ENCODE measurements around the gene OR52E4.

OR52E4 gene

DNA sequence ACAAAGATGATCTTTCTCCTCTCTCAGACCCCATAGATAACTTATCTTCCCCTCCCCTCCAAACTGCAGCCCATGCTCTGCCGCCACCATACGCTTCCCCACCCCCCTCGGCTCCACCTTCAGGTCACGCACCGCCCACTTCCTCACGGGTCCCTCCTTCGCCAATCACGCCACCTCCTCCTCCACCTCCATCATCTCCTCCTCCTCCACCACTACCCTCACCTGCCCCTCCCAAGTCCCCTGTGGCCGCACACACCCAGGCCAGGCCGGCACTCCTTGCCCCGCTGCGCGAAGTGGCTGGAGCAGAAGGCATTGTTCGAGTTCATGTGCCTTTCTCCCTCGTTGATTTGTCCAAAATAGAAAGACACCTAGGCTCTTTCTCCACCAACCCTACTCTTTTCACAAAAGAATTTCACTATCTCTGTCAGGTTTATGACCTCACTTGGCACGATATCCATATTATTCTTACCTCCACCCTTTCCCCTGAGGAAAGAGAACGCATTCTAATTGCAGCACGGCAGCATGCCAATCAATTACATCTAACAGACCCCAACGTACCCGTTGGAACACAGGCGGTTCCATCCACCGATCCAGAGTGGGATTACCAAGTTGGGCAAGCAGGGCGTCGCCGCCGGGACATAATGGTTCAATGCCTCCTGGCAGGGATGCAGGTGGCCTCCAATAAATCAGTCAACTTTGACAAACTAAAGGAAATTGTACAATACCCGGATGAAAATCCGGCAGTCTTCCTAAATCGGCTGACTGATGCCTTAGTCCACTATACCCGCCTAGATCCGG, 49.3 kb downstream of the OR52E4 start:
- DNase-seq (ENCODE audit: low spot score) = no peak

DNA sequence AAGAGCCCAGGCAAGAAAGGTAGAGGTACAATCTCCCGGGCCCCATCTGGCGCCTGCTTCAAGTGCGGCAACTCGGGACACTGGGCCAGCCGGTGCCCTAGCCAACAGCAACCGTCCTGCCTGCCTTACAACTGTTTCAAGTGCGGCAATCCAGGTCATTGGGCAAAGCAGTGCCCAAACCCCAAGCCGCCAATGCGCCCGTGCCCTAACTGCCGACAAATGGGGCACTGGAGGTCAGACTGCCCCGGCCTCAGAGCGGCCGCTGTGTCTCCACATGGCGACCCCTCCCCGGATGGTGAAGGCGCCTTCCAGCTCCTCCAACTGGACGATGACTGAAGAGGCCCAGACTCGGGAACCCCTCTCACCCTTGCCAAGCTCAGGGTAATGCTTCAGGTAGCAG, 50.2 kb downstream of the OR52E4 start:
- no peak for DNase-seq (ENCODE audit: low spot score)

GRCh38 chr11:5931061-5931460, 50.6 kb downstream of the OR52E4 start:
- DNase-seq (ENCODE audit: low spot score) = no peak

DNA sequence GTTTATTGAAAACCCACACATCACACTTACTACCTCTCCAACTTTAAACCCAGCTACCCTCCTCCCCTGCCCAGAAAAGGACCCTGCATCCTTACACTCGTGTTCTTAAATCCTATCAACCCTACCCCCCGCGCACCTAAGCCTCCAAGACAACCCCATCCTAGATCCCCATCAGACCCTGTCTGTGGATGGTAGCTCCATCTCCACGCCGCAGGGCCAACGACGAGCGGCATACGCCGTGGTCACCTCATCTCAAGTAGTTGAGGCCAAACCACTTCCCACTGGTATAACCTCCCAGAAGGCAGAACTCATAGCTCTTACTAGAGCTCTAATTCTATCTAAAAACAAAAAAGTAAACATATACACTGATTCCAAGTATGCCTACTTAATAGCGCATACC, 52.2 kb downstream of the OR52E4 start:
- DNase-seq (ENCODE audit: low spot score) = no peak

DNA sequence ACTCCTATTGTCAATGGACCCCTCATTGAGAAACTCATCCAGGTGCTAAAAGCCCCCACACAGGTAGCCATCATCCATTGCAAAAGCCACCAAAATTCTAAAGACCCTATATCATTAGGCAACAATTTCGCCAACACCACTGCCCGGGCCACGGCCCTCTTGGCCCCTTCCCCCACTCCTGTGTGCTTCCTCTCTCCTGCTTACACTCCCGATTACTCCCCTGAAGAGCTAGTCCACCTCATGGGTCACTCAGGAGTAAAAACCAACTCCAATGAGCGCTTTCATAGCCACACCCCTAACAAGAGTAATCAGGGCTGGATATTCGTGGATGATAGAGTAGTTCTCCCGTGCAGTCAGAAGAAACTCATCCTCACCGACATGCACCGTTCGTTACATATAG, 52.7 kb downstream of the OR52E4 start:
- DNase-seq (ENCODE audit: low spot score) = no peak
